ENCODE results near the gene VSTM5.

- TF ChIP-seq, protein P1, sequence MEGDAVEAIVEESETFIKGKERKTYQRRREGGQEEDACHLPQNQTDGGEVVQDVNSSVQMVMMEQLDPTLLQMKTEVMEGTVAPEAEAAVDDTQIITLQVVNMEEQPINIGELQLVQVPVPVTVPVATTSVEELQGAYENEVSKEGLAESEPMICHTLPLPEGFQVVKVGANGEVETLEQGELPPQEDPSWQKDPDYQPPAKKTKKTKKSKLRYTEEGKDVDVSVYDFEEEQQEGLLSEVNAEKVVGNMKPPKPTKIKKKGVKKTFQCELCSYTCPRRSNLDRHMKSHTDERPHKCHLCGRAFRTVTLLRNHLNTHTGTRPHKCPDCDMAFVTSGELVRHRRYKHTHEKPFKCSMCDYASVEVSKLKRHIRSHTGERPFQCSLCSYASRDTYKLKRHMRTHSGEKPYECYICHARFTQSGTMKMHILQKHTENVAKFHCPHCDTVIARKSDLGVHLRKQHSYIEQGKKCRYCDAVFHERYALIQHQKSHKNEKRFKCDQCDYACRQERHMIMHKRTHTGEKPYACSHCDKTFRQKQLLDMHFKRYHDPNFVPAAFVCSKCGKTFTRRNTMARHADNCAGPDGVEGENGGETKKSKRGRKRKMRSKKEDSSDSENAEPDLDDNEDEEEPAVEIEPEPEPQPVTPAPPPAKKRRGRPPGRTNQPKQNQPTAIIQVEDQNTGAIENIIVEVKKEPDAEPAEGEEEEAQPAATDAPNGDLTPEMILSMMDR (optimal IDR thresholded peaks at IDR 0.05 in 1 of 3, IDR thresholded peaks at IDR 0.05 in 1 of 3, conservative IDR thresholded peaks at IDR 0.05 in 1 of 3; ENCODE audit: extremely low read depth in 1 of 3, insufficient read depth in 2 of 3, low read length in 3 of 3): no peak
- TF ChIP-seq EZH2 (IDR thresholded peaks at IDR 0.05; ENCODE audit: low read length): no peak
Measured at GRCh38 chr11:93849751-93850593, 446 bp downstream of the VSTM5 start.
